Measurements from ENCODE around the gene RNASE4. TPM values are rescaled to one million over a fixed set of nuclear protein-coding genes. Genes with fewer than 3 reads are reported as not detected.

Gene RNASE4
- total and polyA plus RNA-seq, 2 experiments from 2014 or later = 0.29 to 2.0 TPM

Small RNA genes within 50 kb of the gene (small RNA-seq; reads per million reads assigned to genes)
- not detected for gene RF00019 (ENCODE audit: low replicate concordance)

Other genes starting within 250 kb of the RNASE4 start
- 0.12 and 0.35 TPM in 2 replicates for gene KLHL33, start 248.4 kb upstream of the RNASE4 start, total RNA-seq (2014; rRNA removed; shearing (Covaris generic))
- 0.09 and 0.15 TPM in 2 replicates for gene KLHL33, start 248.4 kb upstream of the RNASE4 start, polyA plus RNA-seq (2016; fragmentation: Nextera tagmentation; extraction: Ambion mirVana)
- gene OSGEP, start 229.7 kb upstream of the RNASE4 start, total RNA-seq (2014; rRNA removed; shearing (Covaris generic)) = 59.5 and 62.8 TPM in 2 replicates
- 29.0 and 35.1 TPM in 2 replicates for gene OSGEP, start 229.7 kb upstream of the RNASE4 start, polyA plus RNA-seq (2016; fragmentation: Nextera tagmentation; extraction: Ambion mirVana)
- 216 and 247 TPM in 2 replicates for gene APEX1, start 229.3 kb upstream of the RNASE4 start, total RNA-seq (2014; rRNA removed; shearing (Covaris generic))
- gene APEX1, start 229.3 kb upstream of the RNASE4 start, polyA plus RNA-seq (2016; fragmentation: Nextera tagmentation; extraction: Ambion mirVana) = 279 and 291 TPM in 2 replicates
- gene PIP4P1, start 223.1 kb upstream of the RNASE4 start, total RNA-seq (2014; rRNA removed; shearing (Covaris generic)) = 24.8 and 26.4 TPM in 2 replicates
- 18.9 and 20.9 TPM in 2 replicates for gene PIP4P1, start 223.1 kb upstream of the RNASE4 start, polyA plus RNA-seq (2016; fragmentation: Nextera tagmentation; extraction: Ambion mirVana)
- gene PNP, start 215.2 kb upstream of the RNASE4 start, total RNA-seq (2014; rRNA removed; shearing (Covaris generic)) = 72.3 and 102 TPM in 2 replicates
- 56.1 and 60.7 TPM in 2 replicates for gene PNP, start 215.2 kb upstream of the RNASE4 start, polyA plus RNA-seq (2016; fragmentation: Nextera tagmentation; extraction: Ambion mirVana)
- not detected in 2 replicates for gene RNASE10, start 179.0 kb upstream of the RNASE4 start, total RNA-seq (2014; rRNA removed; shearing (Covaris generic))
- gene RNASE10, start 179.0 kb upstream of the RNASE4 start, polyA plus RNA-seq (2016; fragmentation: Nextera tagmentation; extraction: Ambion mirVana) = 0.65 and 0.82 TPM in 2 replicates
- gene RNASE9, start 123.5 kb upstream of the RNASE4 start, total RNA-seq (2014; rRNA removed; shearing (Covaris generic)) = 0.24 and 0.74 TPM in 2 replicates
- not detected in 2 replicates for gene RNASE9, start 123.5 kb upstream of the RNASE4 start, polyA plus RNA-seq (2016; fragmentation: Nextera tagmentation; extraction: Ambion mirVana)
- not detected in 2 replicates for gene RNASE11, start 96.6 kb upstream of the RNASE4 start, total RNA-seq (2014; rRNA removed; shearing (Covaris generic))
- gene RNASE11, start 96.6 kb upstream of the RNASE4 start, polyA plus RNA-seq (2016; fragmentation: Nextera tagmentation; extraction: Ambion mirVana) = not detected in 2 replicates
- gene RNASE12, start 93.2 kb upstream of the RNASE4 start, total RNA-seq (2014; rRNA removed; shearing (Covaris generic)) = not detected in 2 replicates
- gene RNASE12, start 93.2 kb upstream of the RNASE4 start, polyA plus RNA-seq (2016; fragmentation: Nextera tagmentation; extraction: Ambion mirVana) = not detected in 2 replicates
- gene OR6S1, start 42.9 kb upstream of the RNASE4 start, total RNA-seq (2014; rRNA removed; shearing (Covaris generic)) = not detected in 2 replicates
- not detected in 2 replicates for gene OR6S1, start 42.9 kb upstream of the RNASE4 start, polyA plus RNA-seq (2016; fragmentation: Nextera tagmentation; extraction: Ambion mirVana)
- 2.3 and 5.1 TPM in 2 replicates for gene ANG, start 4.2 kb downstream of the RNASE4 start, total RNA-seq (2014; rRNA removed; shearing (Covaris generic))
- gene ANG, start 4.2 kb downstream of the RNASE4 start, polyA plus RNA-seq (2016; fragmentation: Nextera tagmentation; extraction: Ambion mirVana) = 3.7 and 5.0 TPM in 2 replicates
- gene EDDM3A, start 61.3 kb downstream of the RNASE4 start, total RNA-seq (2014; rRNA removed; shearing (Covaris generic)) = not detected in 2 replicates
- gene EDDM3A, start 61.3 kb downstream of the RNASE4 start, polyA plus RNA-seq (2016; fragmentation: Nextera tagmentation; extraction: Ambion mirVana) = not detected in 2 replicates
- gene EDDM3B, start 83.8 kb downstream of the RNASE4 start, total RNA-seq (2014; rRNA removed; shearing (Covaris generic)) = not detected in 2 replicates
- gene EDDM3B, start 83.8 kb downstream of the RNASE4 start, polyA plus RNA-seq (2016; fragmentation: Nextera tagmentation; extraction: Ambion mirVana) = not detected in 2 replicates
- gene RNASE6, start 96.7 kb downstream of the RNASE4 start, total RNA-seq (2014; rRNA removed; shearing (Covaris generic)) = 0.45 TPM in 1 of 2 replicates, not detected in the other
- gene RNASE6, start 96.7 kb downstream of the RNASE4 start, polyA plus RNA-seq (2016; fragmentation: Nextera tagmentation; extraction: Ambion mirVana) = not detected in 2 replicates
- 0.56 TPM in 1 of 2 replicates, not detected in the other for gene RNASE1, start 118.3 kb downstream of the RNASE4 start, total RNA-seq (2014; rRNA removed; shearing (Covaris generic))
- 1.7 and 2.0 TPM in 2 replicates for gene RNASE1, start 118.3 kb downstream of the RNASE4 start, polyA plus RNA-seq (2016; fragmentation: Nextera tagmentation; extraction: Ambion mirVana)
- not detected in 2 replicates for gene RNASE3, start 206.8 kb downstream of the RNASE4 start, total RNA-seq (2014; rRNA removed; shearing (Covaris generic))
- gene RNASE3, start 206.8 kb downstream of the RNASE4 start, polyA plus RNA-seq (2016; fragmentation: Nextera tagmentation; extraction: Ambion mirVana) = not detected in 2 replicates